OCI-LY1 (cell line): ENCODE data around the gene PLA2G7.

Experiments
- H2AFZ ChIP-seq: fragments of 200-600 bp; sonication (generic), shearing (Covaris generic); 2 replicates; pipeline ENCODE4 v1.6.0; 2014; ENCODE audit warnings: antibody characterized with exemption, mild to moderate bottlenecking, low read length
- H3F3A ChIP-seq: fragments of 200-600 bp; sonication (generic), shearing (Covaris generic); 2 replicates; pipeline ENCODE4 v1.6.0; 2014; ENCODE audit warnings: mild to moderate bottlenecking, antibody characterized with exemption, low read length, moderate library complexity; ENCODE audit not compliant: insufficient read depth
- H3K27ac ChIP-seq: fragments of 200-600 bp; sonication (generic); 2 replicates; pipeline ENCODE4 v1.5.1; 2014; ENCODE audit warnings: low read length, mixed run types, mild to moderate bottlenecking, low read depth; ENCODE audit not compliant: poor library complexity, severe bottlenecking
- H3K27me3 ChIP-seq: fragments of 200-600 bp; sonication (generic); 2 replicates; pipeline ENCODE4 v1.6.0; 2014; ENCODE audit warnings: antibody characterized with exemption, mild to moderate bottlenecking, low read length, moderate library complexity; ENCODE audit not compliant: insufficient read depth
- H3K36me3 ChIP-seq: fragments of 200-600 bp; sonication (generic); 2 replicates; pipeline ENCODE4 v1.6.1; 2014; ENCODE audit warnings: mild to moderate bottlenecking, antibody characterized with exemption, low read length, moderate library complexity, mixed read lengths; ENCODE audit not compliant: insufficient read depth
- H3K4me1 ChIP-seq: fragments of 200-600 bp; sonication (generic); 2 replicates; pipeline ENCODE4 v1.5.1; 2014; ENCODE audit warnings: mild to moderate bottlenecking, low read length, moderate library complexity; ENCODE audit not compliant: insufficient read depth, severe bottlenecking
- H3K4me2 ChIP-seq: fragments of 200-600 bp; sonication (generic), shearing (Covaris generic); 2 replicates; pipeline ENCODE4 v1.6.1; 2014; ENCODE audit warnings: low read length
- H3K4me3 ChIP-seq: fragments of 200-600 bp; sonication (generic); 2 replicates; pipeline ENCODE4 v1.5.1; 2014; ENCODE audit warnings: low read length, low read depth, mild to moderate bottlenecking, mixed read lengths; ENCODE audit not compliant: poor library complexity, severe bottlenecking
- H3K79me2 ChIP-seq: fragments of 200-600 bp; shearing (Covaris generic); 2 replicates; pipeline ENCODE4 v1.6.1; 2016; ENCODE audit warnings: mixed run types, low read length, mixed read lengths; ENCODE audit not compliant: insufficient read depth
- H3K9ac ChIP-seq: fragments of 200-600 bp; sonication (generic), shearing (Covaris generic); 2 replicates; pipeline ENCODE4 v1.6.1; 2014; ENCODE audit warnings: mild to moderate bottlenecking, low read length, mixed read lengths
- H3K9me2 ChIP-seq: fragments of 200-600 bp; sonication (generic), shearing (Covaris generic); 2 replicates; pipeline ENCODE4 v1.6.1; 2014; ENCODE audit warnings: low read depth, mild to moderate bottlenecking, low read length, mixed read lengths
- H3K9me3 ChIP-seq: fragments of 200-600 bp; shearing (Covaris generic); 2 replicates; pipeline ENCODE4 v1.6.1; 2014; ENCODE audit warnings: low read length, mixed read lengths
- H4K20me1 ChIP-seq: fragments of 200-600 bp; sonication (generic), shearing (Covaris generic); 2 replicates; pipeline ENCODE4 v1.6.0; 2016; ENCODE audit warnings: mild to moderate bottlenecking, low read length; ENCODE audit not compliant: insufficient read depth
- CTCF ChIP-seq: fragments of 200-600 bp; sonication (generic), shearing (Covaris generic); IDR thresholded peaks from 2 replicates; pipeline ENCODE4 v1.5.1; 2017; ENCODE audit warnings: mild to moderate bottlenecking, antibody characterized with exemption, low read length, moderate library complexity, mixed read lengths
- EZH2 ChIP-seq: fragments of 200-600 bp; sonication (generic), shearing (Covaris generic); IDR thresholded peaks from 2 replicates; pipeline ENCODE4 v1.8.0; 2017; ENCODE audit warnings: borderline replicate concordance, mixed run types, mild to moderate bottlenecking, antibody characterized with exemption, low read length, moderate library complexity, mixed read lengths

PLA2G7 gene

DNA sequence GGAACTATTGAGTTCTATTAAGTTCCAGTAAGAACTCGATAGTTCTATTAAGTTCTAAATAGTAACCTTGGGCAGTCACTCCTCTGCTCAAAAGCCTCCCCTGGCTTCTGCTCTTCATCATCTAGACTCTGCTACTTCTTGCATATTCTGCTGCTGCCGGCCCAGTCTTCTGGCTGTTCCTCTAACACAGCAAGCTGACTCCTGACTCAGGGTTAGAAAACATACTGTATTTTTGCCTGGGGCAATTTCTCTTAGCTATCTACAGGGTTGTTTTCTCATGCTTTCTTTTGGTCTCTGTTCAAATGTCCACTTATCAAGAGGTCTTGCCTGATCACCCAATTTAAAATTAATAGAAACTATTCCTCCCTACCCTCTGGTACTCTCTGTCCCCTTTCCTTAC lies 67.8 kb downstream of the PLA2G7 start:
- Histone ChIP-seq H3K4me2 (no peak overlapping the region), H3K9me2 (no peaks in the 10 kb centered on the region), H3K9ac (no peak overlapping the region), H3K9me3 (no peaks in the 10 kb centered on the region), H3K79me2 (no peaks in the 10 kb centered on the region), H3K4me1 (no peaks in the 10 kb centered on the region), H3K4me3 (no peak overlapping the region), H3F3A (no peaks in the 10 kb centered on the region), H2AFZ (no peak overlapping the region), H3K27ac (no peak overlapping the region), H4K20me1 (no peaks in the 10 kb centered on the region), H3K27me3 (no peaks in the 10 kb centered on the region), H3K36me3 (peaks cover 84% of the 10 kb centered on the region)
- TF ChIP-seq CTCF (no peak), EZH2 (no peak)

- no peak overlapping the region for H2AFZ ChIP-seq
- peaks cover 91% of the 10 kb centered on the region for H3K36me3 ChIP-seq
- no peaks in the 10 kb centered on the region for H3K4me1 ChIP-seq
Observed at GRCh38 chr6:46661483-46661882, 73.7 kb downstream of the PLA2G7 start.

DNA sequence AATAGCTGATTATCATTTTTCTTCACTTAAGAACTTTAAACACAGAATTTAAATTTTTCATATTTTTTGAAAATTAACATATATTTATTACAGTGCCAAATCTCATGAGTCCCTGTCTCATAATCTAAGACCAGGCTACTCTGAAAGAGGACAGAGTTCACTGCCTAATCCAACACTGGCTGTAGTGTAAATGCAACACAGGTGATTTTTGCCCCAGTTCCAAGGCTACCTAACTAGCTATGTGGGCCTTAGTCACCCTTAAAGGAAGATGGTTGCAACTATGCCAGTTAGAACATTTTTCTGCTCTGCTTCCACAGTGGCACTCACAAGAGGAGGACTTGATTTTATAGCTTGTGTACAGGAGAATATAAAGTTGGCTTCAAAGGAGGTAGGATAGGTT lies 77.5 kb downstream of the PLA2G7 start:
- Histone ChIP-seq H3K9me3 (no peaks in the 10 kb centered on the region), H3K27ac (no peak overlapping the region), H3F3A (no peaks in the 10 kb centered on the region), H3K36me3 (peaks cover 60% of the 10 kb centered on the region), H3K27me3 (no peaks in the 10 kb centered on the region), H4K20me1 (no peaks in the 10 kb centered on the region), H3K9ac (no peak overlapping the region), H3K4me3 (no peak overlapping the region), H3K4me1 (peaks cover 23% of the 10 kb centered on the region), H3K9me2 (no peaks in the 10 kb centered on the region), H2AFZ (no peak overlapping the region), H3K79me2 (peaks cover 29% of the 10 kb centered on the region), H3K4me2 (no peak overlapping the region)
- no peak for TF ChIP-seq CTCF
- no peak for TF ChIP-seq EZH2

More at GRCh38 chr6:46661483-46661882, 73.7 kb downstream of the PLA2G7 start:
- Histone ChIP-seq H3F3A (no peaks in the 10 kb centered on the region), H3K9me2 (no peaks in the 10 kb centered on the region), H3K9ac (no peak overlapping the region), H3K27ac (no peak overlapping the region), H3K9me3 (no peaks in the 10 kb centered on the region), H4K20me1 (no peaks in the 10 kb centered on the region), H3K27me3 (no peaks in the 10 kb centered on the region), H3K79me2 (no peaks in the 10 kb centered on the region), H3K4me2 (no peak overlapping the region), H3K4me3 (no peak overlapping the region)
- no peak for TF ChIP-seq CTCF
- no peak for TF ChIP-seq EZH2
